RWPE2 (cell line): ENCODE measurements around the gene IL31RA.
A peak's percentile ranks its signal among the peaks of the same experiment; 100 is the strongest.
"Not testable (repeated sequence)": the region's sequence is repeated elsewhere in the genome, so short reads cannot be mapped to it uniquely, and the experiment has no call there.

Source experiments
- ATAC-seq: fragments of 200-7000 bp; cut with Tn5 transposase; 3 replicates; pipeline ENCODE4 v1.9.1; 2021; ENCODE audit warnings: low read depth
- DNase-seq: peaks from one replicate; pipeline ENCODE4 v3.0.0-alpha.2; 2020; ENCODE audit warnings: low spot score
- H3K27ac ChIP-seq: fragments of 450-650 bp; 2 replicates; pipeline ENCODE4 v1.5.1; 2017; ENCODE audit warnings: mild to moderate bottlenecking; ENCODE audit not compliant: poor library complexity, severe bottlenecking
- H3K27me3 ChIP-seq: fragments of 250-450 bp; sonication (Bioruptor Pico); 2 replicates; pipeline ENCODE4 v1.5.1; 2021; ENCODE audit warnings: mild to moderate bottlenecking, moderate library complexity; ENCODE audit not compliant: insufficient read depth, poor library complexity, severe bottlenecking
- H3K36me3 ChIP-seq: fragments of 250-450 bp; sonication (Bioruptor Pico); 2 replicates; pipeline ENCODE4 v1.5.1; 2020; ENCODE audit warnings: low read depth, mild to moderate bottlenecking, moderate library complexity
- H3K4me1 ChIP-seq: fragments of 250-450 bp; sonication (Bioruptor Pico); 2 replicates; pipeline ENCODE4 v1.5.1; 2021; ENCODE audit warnings: mild to moderate bottlenecking, moderate library complexity; ENCODE audit not compliant: insufficient read depth, poor library complexity, severe bottlenecking
- H3K4me3 ChIP-seq: fragments of 250-450 bp; sonication (Bioruptor Pico); 2 replicates; pipeline ENCODE4 v1.5.1; 2021; ENCODE audit warnings: mild to moderate bottlenecking, moderate library complexity; ENCODE audit not compliant: severe bottlenecking
- H3K9me3 ChIP-seq: fragments of 250-450 bp; sonication (Bioruptor Pico); 2 replicates; pipeline ENCODE4 v1.5.1; 2021; ENCODE audit warnings: mild to moderate bottlenecking, moderate library complexity; ENCODE audit not compliant: severe bottlenecking
- TF ChIP-seq, protein P1 (sequence below): fragments of 450-650 bp; IDR thresholded peaks from one replicate; pipeline ENCODE4 v1.5.1; 2017; ENCODE audit warnings: mild to moderate bottlenecking, moderate library complexity; ENCODE audit not compliant: poor library complexity, severe bottlenecking

IL31RA gene

DNA sequence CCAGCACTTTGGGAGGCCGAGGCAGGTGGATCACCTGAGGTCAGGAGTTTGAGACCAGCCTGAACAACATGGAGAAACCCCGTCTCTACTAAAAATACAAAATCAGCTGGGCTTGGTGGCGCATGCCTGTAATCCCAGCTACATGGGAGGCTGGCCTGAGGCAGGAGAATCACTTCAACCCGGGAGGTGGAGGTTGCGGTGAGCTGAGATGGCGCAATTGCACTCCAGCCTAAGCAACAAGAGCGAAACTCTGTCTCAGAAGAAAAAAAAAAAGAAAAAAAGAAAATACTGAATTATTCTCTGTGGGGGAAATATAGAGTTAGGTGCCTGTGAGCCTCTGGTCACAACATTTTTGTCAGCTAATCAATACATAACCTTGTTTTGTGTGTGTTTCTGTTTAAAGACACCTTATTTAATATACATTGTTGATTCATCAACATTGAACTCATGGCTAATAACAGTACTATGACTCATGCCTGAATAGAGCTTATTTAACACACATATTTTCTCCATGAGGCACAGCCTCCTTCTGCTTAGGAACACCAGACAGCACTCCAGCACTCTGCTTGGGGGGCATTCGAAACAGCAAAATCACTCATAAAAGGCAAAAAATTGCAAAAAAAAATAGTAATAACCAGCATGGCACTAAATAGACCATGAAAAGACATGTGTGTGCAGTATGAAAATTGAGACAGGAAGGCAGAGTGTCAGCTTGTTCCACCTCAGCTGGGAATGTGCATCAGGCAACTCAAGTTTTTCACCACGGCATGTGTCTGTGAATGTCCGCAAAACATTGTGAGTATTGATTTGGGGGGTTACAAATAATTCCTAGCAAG lies at the start of gene IL31RA:
TSS of gene IL31RA (plus strand) at position 519 of the 836 bp plus-strand sequence. CDS start at position 733, 214 bp downstream.
- no peak for DNase-seq
- peak within 1 kb of the TSS; percentile 70 for H3K27ac ChIP-seq

GRCh38 chr5:55808814-55809213 lies 42.3 kb upstream of the IL31RA start:
- not testable (repeated sequence) for H3K36me3 ChIP-seq, H3K27me3 ChIP-seq, H3K9me3 ChIP-seq, H3K4me3 ChIP-seq, DNase-seq, H3K4me1 ChIP-seq, H3K27ac ChIP-seq, ATAC-seq

More for the DNA sequence above, at the start of gene IL31RA:
- no peaks in the 10 kb centered on the region for H3K36me3 ChIP-seq
- H3K4me3 ChIP-seq = peak within 1 kb of the TSS; percentile 22
- ATAC-seq = peak; percentile 97
- no peaks in the 10 kb centered on the region for H3K9me3 ChIP-seq
- TF ChIP-seq, protein P1, sequence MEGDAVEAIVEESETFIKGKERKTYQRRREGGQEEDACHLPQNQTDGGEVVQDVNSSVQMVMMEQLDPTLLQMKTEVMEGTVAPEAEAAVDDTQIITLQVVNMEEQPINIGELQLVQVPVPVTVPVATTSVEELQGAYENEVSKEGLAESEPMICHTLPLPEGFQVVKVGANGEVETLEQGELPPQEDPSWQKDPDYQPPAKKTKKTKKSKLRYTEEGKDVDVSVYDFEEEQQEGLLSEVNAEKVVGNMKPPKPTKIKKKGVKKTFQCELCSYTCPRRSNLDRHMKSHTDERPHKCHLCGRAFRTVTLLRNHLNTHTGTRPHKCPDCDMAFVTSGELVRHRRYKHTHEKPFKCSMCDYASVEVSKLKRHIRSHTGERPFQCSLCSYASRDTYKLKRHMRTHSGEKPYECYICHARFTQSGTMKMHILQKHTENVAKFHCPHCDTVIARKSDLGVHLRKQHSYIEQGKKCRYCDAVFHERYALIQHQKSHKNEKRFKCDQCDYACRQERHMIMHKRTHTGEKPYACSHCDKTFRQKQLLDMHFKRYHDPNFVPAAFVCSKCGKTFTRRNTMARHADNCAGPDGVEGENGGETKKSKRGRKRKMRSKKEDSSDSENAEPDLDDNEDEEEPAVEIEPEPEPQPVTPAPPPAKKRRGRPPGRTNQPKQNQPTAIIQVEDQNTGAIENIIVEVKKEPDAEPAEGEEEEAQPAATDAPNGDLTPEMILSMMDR = no peak
- H3K27me3 ChIP-seq = no peaks in the 10 kb centered on the region
- H3K4me1 ChIP-seq = peaks cover 48% of the 10 kb centered on the region

DNA sequence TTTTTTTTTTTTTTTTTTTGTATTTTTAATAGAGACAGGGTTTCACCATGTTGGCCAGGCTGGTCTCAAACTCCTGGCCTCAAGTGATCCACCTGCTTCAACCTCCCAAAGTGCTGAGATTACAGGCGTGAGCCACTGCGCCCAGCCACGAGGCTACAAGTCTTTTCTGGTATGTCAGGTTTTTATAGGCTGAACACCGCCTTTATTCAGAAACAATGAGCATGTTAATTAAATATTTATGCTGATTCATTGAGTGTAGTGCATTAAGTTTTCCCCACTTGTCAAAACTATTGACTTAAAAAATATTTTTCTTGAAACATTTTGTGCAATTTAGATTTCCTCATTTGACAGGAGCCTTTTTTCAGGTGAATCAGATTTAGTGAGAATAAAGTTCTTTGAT lies 35.2 kb upstream of the IL31RA start:
- not testable (repeated sequence) for ATAC-seq, H3K27ac ChIP-seq, DNase-seq, H3K4me1 ChIP-seq, H3K4me3 ChIP-seq, H3K27me3 ChIP-seq, H3K9me3 ChIP-seq, H3K36me3 ChIP-seq

DNA sequence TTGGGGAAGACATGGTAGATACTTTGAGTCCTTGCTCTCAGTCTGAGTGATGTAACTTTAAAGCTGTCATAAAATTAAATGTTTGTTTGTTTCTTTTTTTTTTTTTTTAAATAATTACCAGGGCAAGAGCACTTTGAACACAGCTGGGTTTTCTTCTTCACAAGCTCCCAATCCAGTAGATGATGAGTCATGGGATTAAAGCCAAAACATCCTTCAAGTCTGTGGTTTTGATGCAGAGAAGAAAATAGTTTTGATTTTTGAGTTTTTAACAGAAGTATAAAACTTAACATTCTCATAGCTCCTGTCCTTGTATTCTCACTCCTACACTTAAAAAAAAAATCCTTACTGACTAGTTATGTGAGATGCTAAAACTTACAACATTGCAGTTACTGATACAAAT lies 34.8 kb upstream of the IL31RA start:
- ATAC-seq (peak; percentile 70), DNase-seq (no peak)
- H3K9me3 ChIP-seq = no peaks in the 10 kb centered on the region
- no peak overlapping the region for H3K4me3 ChIP-seq
- H3K27me3 ChIP-seq = peaks cover 3% of the 10 kb centered on the region
- H3K27ac ChIP-seq = no peak overlapping the region
- H3K36me3 ChIP-seq = no peaks in the 10 kb centered on the region
- TF ChIP-seq, protein P1 = no peak
- no peaks in the 10 kb centered on the region for H3K4me1 ChIP-seq

DNA sequence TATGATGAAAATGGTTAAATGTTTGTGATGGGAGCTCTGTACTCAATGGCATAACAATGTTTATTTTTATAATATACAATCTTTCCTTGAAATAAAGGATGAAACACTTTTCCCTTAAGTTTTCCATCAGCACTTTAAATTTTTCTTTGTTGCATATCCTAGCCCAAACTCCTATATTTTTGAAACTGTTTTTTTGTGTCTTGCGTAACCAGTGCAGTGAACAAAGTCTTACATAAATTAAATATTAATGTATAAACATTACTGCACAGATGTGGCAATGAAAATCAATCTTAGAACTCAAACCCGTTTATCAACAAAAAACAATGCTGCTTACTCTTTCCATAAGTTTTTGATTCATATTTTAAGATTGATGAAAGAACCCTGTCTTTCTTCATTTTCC lies 34.1 kb upstream of the IL31RA start:
- no peaks in the 10 kb centered on the region for H3K27me3 ChIP-seq
- TF ChIP-seq, protein P1 = no peak
- no peaks in the 10 kb centered on the region for H3K36me3 ChIP-seq
- DNase-seq (no peak), ATAC-seq (no peak)
- no peak overlapping the region for H3K27ac ChIP-seq
- no peaks in the 10 kb centered on the region for H3K9me3 ChIP-seq
- no peaks in the 10 kb centered on the region for H3K4me1 ChIP-seq
- H3K4me3 ChIP-seq = no peak overlapping the region

DNA sequence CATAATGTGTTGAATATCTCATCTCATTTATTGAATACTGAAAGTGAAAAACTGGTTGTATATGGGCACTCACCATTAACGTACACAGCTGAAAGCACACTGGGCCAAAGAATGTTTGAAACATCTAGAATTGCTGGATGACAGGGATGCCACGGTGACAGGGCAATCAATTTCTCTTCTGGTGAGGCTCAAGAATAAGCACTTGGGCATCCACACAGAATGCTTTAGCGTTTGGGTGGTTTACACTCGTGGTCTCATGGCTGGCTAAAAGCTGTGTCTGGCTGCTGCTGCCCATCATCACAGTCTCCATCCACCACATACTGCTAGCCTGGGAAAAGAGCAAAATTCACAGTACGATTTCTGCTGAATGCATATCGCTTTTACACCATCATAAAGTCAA lies 30.7 kb upstream of the IL31RA start:
- Histone ChIP-seq H3K9me3 (no peaks in the 10 kb centered on the region), H3K27me3 (no peaks in the 10 kb centered on the region), H3K4me1 (no peaks in the 10 kb centered on the region), H3K27ac (no peak overlapping the region), H3K4me3 (no peak overlapping the region), H3K36me3 (no peaks in the 10 kb centered on the region)
- no peak for ATAC-seq
- no peak for DNase-seq
- TF ChIP-seq, protein P1 = no peak
